ENCODE results near the gene CXorf38.

The CXorf38 gene

DNA sequence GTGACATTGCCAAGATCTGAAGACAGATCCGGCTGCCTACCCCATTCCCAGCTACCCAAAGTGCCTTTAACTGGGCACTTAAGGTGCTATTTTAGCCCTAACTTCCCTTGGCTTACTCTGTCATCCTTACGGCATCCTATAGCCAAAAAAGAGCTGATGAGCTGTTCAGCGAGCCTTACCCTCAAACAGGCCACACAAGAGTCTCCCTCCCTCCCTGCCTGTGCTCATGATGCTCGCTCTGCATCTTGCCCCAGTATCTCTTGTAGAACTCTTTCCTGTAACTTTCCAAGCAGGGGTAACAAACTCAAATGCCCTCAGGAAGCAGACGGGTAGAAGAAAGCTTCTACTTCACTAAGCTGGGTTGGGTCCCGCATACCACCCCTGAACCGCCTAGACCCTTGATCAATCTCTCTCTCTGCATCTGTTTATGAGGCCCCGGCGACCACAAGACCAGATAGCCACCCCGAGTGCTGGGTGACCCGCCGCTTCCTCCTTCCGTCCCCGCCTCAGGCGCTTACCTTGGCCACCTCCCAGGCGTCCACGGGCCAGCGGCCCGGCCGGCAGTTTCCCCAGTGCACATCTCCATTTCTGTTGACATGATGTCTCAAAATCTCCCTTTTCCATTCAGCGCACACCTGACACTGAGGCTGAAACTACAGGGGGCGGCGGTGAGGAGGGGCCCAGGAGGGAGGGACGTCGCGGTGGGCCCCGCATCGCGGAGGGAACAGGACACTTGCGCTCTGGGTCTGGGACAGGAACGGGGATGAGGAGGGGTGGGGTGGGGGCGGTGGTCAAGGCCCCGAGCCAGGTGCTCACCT lies 663 bp downstream of the CXorf38 start:
- Histone ChIP-seq H3K9me3 (ENCODE audit: severe bottlenecking) (no peaks in the 10 kb centered on the region), H3K27ac (peak overlapping the region; percentile 69), H3K4me3 (ENCODE audit: low read depth, low read length) (peak overlapping the region; percentile 51), H3K36me3 (peaks cover 19% of the 10 kb centered on the region), H3K27me3 (ENCODE audit: insufficient read depth, low read depth, severe bottlenecking) (no peaks in the 10 kb centered on the region)
- TF ChIP-seq, protein P1, sequence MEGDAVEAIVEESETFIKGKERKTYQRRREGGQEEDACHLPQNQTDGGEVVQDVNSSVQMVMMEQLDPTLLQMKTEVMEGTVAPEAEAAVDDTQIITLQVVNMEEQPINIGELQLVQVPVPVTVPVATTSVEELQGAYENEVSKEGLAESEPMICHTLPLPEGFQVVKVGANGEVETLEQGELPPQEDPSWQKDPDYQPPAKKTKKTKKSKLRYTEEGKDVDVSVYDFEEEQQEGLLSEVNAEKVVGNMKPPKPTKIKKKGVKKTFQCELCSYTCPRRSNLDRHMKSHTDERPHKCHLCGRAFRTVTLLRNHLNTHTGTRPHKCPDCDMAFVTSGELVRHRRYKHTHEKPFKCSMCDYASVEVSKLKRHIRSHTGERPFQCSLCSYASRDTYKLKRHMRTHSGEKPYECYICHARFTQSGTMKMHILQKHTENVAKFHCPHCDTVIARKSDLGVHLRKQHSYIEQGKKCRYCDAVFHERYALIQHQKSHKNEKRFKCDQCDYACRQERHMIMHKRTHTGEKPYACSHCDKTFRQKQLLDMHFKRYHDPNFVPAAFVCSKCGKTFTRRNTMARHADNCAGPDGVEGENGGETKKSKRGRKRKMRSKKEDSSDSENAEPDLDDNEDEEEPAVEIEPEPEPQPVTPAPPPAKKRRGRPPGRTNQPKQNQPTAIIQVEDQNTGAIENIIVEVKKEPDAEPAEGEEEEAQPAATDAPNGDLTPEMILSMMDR (IDR thresholded peaks at IDR 0.05; ENCODE audit: low read depth, low read length), result no peak
- peak; percentile 23 for DNase-seq

DNA sequence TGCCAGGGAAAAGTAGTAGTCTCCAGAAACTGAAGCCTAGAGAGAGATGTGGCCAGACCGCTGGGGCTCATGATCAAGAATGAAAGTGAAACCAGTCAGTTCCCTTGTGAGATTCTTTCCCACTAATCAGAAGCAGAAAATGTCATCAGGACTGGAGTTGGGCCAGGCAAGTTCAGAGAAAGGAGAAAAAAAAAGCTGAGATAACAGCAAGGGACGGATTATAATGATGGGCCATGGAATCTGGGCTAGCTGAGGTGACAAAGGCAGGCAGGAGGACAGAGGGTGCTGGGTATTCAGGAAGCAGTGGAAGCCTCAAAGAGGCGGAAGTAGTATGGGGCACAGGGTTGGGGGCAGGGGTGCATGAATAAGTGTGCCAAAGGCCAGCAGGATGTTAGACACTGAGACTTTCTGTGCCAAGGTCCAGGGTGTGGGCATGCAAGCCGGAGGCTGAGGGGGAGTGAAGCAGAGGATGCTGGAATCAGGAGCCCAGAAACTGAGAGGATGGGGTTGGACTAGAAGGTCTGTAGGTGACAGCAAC lies 2.5 kb downstream of the CXorf38 start:
- DNase-seq, result no peak
- Histone ChIP-seq H3K27me3 (ENCODE audit: insufficient read depth, low read depth, severe bottlenecking) (no peaks in the 10 kb centered on the region), H3K9me3 (ENCODE audit: severe bottlenecking) (no peaks in the 10 kb centered on the region), H3K4me3 (ENCODE audit: low read depth, low read length) (no peak overlapping the region), H3K36me3 (peaks cover 16% of the 10 kb centered on the region), H3K27ac (no peak overlapping the region)
- TF ChIP-seq, protein P1 (IDR thresholded peaks at IDR 0.05; ENCODE audit: low read depth, low read length), result no peak

DNA sequence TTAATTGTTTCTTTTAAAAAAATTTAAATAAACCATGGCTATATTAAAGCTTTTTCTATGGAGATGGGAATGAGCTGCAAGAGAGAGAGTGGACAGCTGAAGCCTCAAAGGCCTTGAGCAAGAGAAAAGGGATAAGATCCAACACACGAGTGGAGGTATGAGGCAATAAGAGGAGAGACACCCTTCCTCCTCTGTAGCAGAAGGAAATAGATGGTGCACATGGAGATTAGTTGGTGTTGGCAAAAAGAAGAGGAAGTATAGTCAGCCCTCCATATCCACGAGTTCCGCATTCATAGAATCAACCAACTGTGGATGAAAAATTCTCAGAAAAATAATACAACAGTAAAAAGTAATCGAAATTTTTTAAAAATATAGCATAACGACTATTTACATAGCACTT lies 3.2 kb downstream of the CXorf38 start:
- Histone ChIP-seq H3K4me3 (ENCODE audit: low read depth, low read length) (no peak overlapping the region), H3K9me3 (ENCODE audit: severe bottlenecking) (no peaks in the 10 kb centered on the region), H3K27me3 (ENCODE audit: insufficient read depth, low read depth, severe bottlenecking) (no peaks in the 10 kb centered on the region), H3K36me3 (peaks cover 21% of the 10 kb centered on the region), H3K27ac (no peak overlapping the region)
- TF ChIP-seq, protein P1 (IDR thresholded peaks at IDR 0.05; ENCODE audit: low read depth, low read length), result no peak
- DNase-seq, result no peak

DNA sequence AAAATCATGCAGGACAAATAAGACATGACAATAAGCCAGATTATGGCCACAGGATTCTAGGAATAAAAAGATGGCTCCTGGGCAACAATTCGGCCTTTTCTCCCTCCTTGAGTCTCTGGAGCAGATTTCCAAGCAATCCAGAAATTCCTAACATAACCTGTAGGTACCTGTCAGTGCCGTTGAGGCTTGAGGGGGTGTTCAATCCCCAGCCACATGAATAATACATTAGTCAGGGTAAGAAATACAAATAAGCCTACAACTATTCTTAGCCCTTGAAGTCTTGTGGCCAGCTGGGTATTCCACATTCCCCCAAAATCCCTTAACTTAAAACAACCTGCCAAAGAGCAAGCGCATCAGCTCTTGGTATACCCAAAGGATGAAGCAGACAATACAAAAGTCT lies 9.7 kb downstream of the CXorf38 start:
- H3K36me3 ChIP-seq, result peaks cover 76% of the 10 kb centered on the region
- no peak for DNase-seq

DNA sequence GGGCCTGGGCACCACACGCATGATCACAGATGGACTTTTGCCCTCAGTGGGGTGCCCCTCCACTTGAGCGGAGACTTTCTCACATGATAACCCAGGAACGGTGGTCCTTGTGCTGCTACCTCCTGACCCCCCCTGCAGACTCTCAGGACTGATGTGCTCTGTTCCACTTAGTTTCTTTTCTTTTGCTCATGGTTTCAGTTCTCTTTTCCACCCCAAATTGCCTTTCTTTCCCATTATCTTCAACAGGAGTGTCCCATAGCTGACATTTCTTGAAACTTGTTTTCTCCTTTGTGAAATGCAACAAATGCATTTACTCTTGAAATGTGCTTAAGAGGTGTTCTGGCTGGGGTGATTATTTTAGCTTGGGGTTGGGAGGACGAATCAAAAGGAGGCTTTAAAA lies 15.2 kb downstream of the CXorf38 start:
- peaks cover 78% of the 10 kb centered on the region for H3K36me3 ChIP-seq
- H3K4me3 ChIP-seq (ENCODE audit: low read depth, low read length), result no peak overlapping the region
- H3K27me3 ChIP-seq (ENCODE audit: insufficient read depth, low read depth, severe bottlenecking), result no peaks in the 10 kb centered on the region
- TF ChIP-seq, protein P1 (IDR thresholded peaks at IDR 0.05; ENCODE audit: low read depth, low read length), result no peak
- H3K9me3 ChIP-seq (ENCODE audit: severe bottlenecking), result no peaks in the 10 kb centered on the region
- H3K27ac ChIP-seq, result no peak overlapping the region
- DNase-seq, result no peak

More for the DNA sequence above, 9.7 kb downstream of the CXorf38 start:
- Histone ChIP-seq H3K27ac (no peak overlapping the region), H3K9me3 (ENCODE audit: severe bottlenecking) (no peaks in the 10 kb centered on the region), H3K4me3 (ENCODE audit: low read depth, low read length) (no peak overlapping the region), H3K27me3 (ENCODE audit: insufficient read depth, low read depth, severe bottlenecking) (no peaks in the 10 kb centered on the region)
- TF ChIP-seq, protein P1 (IDR thresholded peaks at IDR 0.05; ENCODE audit: low read depth, low read length), result no peak
